Neural crest cell (in vitro differentiated cells): Measurements from ENCODE around the gene DAG1. TPM values are rescaled to one million over a fixed set of nuclear protein-coding genes. Genes with fewer than 3 reads are reported as not detected.

Experiments
- DNase-seq: peaks from one replicate; pipeline ENCODE4 v3.0.0; 2021; ENCODE audit warnings: low read depth, mixed read lengths, low spot score
- H3K27ac Mint-ChIP-seq: one replicate; pipeline ENCODE4 v1.8.0; 2021; ENCODE audit warnings: mild to moderate bottlenecking, mixed read lengths; ENCODE audit not compliant: unreplicated experiment
- H3K27me3 Mint-ChIP-seq: 2 replicates; pipeline ENCODE4 v1.8.0; 2021; ENCODE audit warnings: low read depth, mild to moderate bottlenecking, mixed read lengths
- H3K36me3 Mint-ChIP-seq: 2 replicates; pipeline ENCODE4 v1.8.0; 2021; ENCODE audit warnings: low read depth, mild to moderate bottlenecking, mixed read lengths
- H3K4me1 Mint-ChIP-seq: 2 replicates; pipeline ENCODE4 v1.8.0; 2021; ENCODE audit warnings: mixed read lengths
- H3K4me3 Mint-ChIP-seq: one replicate; pipeline ENCODE4 v1.8.0; 2021; ENCODE audit warnings: mild to moderate bottlenecking, mixed read lengths
- H3K9me3 Mint-ChIP-seq: 2 replicates; pipeline ENCODE4 v1.8.0; 2021; ENCODE audit warnings: mixed read lengths
- total RNA-seq: library from RNA; stranded (reverse); gene quantifications from 2 replicates; pipeline ENCODE4 v1.2.1, GENCODE V29; 2021
- TF ChIP-seq, protein P1 (sequence below): fragments of 200-600 bp; sonication (generic); conservative IDR thresholded peaks from 2 replicates; pipeline ENCODE4 v1.5.0; 2021; ENCODE audit warnings: antibody characterized with exemption, mild to moderate bottlenecking

Gene DAG1
- total RNA-seq, 1 donor from 2014 or later = 98.6 TPM

DNA sequence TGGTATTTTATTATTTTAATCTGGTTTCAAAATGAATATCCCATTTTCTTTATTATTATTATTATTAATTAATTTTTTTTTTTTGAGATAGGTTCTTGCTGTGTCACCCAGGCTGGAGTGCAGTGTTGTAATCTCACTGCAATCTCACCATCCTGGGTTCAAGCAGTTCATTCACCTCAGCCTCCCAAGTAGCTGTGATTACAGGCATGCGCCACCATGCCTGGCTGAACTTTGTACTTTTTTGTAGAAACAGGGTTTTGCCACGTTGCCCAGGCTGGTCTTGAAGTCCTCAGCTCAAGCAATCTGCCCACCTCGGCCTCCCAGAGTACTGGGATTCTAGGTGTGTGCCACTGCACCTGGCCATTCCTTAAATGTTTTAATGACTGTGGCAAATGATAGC lies 28.6 kb downstream of the DAG1 start:
- TF ChIP-seq, protein P1, sequence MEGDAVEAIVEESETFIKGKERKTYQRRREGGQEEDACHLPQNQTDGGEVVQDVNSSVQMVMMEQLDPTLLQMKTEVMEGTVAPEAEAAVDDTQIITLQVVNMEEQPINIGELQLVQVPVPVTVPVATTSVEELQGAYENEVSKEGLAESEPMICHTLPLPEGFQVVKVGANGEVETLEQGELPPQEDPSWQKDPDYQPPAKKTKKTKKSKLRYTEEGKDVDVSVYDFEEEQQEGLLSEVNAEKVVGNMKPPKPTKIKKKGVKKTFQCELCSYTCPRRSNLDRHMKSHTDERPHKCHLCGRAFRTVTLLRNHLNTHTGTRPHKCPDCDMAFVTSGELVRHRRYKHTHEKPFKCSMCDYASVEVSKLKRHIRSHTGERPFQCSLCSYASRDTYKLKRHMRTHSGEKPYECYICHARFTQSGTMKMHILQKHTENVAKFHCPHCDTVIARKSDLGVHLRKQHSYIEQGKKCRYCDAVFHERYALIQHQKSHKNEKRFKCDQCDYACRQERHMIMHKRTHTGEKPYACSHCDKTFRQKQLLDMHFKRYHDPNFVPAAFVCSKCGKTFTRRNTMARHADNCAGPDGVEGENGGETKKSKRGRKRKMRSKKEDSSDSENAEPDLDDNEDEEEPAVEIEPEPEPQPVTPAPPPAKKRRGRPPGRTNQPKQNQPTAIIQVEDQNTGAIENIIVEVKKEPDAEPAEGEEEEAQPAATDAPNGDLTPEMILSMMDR = no peak
- peaks cover 11% of the 10 kb centered on the region for H3K36me3 Mint-ChIP-seq

DNA sequence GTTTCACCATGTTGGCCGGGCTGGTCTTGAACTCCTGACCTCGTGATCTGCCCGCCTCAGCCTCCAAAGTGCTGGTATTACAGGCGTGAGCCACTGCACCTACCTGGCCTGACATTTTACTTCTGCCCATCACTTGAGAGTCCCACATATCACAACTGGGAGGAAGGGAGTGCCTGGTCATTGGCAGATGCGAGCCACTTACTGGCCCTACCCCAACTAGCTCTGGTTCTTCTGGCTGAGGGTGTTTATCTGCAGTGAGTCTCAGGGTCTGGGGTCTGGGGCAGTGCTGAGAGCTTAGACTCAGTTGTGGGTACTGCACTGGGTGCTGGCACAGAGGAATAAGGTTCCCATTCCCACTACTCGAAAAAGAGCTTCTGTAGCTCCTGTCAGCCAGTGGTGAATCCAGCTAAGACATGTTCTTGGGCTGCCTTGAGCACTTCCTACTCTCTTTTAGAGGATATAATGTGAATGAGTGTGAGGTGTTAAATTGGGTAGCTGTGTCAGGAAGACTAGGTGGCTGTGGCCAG lies 30.2 kb downstream of the DAG1 start:
- TF ChIP-seq, protein P1 = no peak
- H3K4me1 Mint-ChIP-seq = peaks cover 8% of the 10 kb centered on the region
- H3K9me3 Mint-ChIP-seq = no peaks in the 10 kb centered on the region
- H3K36me3 Mint-ChIP-seq = peaks cover 11% of the 10 kb centered on the region
- H3K27me3 Mint-ChIP-seq = no peaks in the 10 kb centered on the region
- no peak overlapping the region for H3K27ac Mint-ChIP-seq
- no peak overlapping the region for H3K4me3 Mint-ChIP-seq
- no peak for DNase-seq

More for the DNA sequence above, 28.6 kb downstream of the DAG1 start:
- Mint-ChIP-seq H3K4me1 (peaks cover 8% of the 10 kb centered on the region), H3K27ac (no peak overlapping the region), H3K4me3 (no peak overlapping the region), H3K27me3 (no peaks in the 10 kb centered on the region), H3K9me3 (no peaks in the 10 kb centered on the region)
- no peak for DNase-seq

DNA sequence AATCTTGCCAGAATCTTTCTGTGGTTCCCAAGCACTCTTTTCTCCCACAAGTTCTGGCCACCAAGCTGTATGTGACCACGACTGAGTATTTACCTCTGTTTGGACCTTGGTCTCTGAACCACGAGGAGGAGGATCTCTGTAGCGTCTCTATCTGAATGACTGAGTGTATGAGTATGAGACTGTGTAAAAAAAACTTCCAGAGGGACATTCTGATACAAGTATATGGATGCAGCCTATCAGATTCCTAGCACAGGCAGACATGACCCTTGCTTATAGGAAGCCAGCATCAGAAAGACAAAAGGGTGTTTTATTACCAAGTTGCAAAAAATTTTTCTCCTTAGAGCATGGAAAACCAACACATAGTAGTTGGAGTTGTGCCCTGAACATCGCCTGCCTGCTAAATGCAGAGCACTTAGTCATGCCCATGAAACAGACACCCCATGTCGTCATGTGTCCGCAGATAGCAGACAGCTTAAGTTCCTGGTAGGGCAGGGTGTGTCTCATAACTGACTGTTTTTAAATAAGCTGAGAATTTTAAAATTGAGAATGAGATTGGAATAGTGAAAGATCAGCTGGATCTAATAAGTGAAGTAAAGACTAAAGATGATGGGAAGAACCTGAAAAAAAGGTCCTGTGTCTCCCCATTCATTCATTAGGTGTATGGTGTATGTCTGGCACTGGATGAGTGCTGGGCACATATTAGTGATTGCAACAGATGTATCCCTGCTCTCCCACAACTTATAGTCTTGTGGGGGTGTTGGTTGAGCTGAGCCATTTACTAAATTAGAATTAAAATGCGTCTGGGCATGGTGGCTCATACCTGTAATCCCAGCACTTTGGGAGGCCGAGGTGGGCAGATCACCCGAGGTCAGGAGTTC lies 30.9 kb downstream of the DAG1 start:
- no peak for DNase-seq
- TF ChIP-seq, protein P1 = no peak
- Mint-ChIP-seq H3K4me1 (peaks cover 8% of the 10 kb centered on the region), H3K36me3 (peaks cover 11% of the 10 kb centered on the region), H3K9me3 (no peaks in the 10 kb centered on the region), H3K27me3 (no peaks in the 10 kb centered on the region), H3K4me3 (no peak overlapping the region), H3K27ac (no peak overlapping the region)

DNA sequence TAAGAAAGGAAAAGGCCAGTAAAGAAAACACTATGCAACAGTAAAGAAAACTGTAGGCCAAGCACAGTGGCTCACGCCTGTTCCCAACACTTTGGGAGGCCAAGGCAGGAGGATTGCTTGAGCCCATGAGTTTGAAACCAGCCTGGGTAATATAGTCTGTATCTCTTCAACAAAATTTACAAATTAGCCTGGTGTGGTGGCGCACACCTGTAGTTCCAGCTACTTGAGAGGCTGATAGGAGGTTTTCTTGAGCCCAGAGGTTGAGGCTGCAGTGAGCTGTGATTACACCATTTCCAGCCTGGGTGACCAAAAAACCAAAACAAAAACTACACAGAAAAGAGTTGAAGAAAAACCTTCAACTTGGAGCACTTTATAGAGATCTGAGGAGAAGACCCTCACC lies 31.8 kb downstream of the DAG1 start:
- Mint-ChIP-seq H3K4me1 (peaks cover 8% of the 10 kb centered on the region), H3K27me3 (no peaks in the 10 kb centered on the region), H3K4me3 (no peak overlapping the region), H3K36me3 (peaks cover 11% of the 10 kb centered on the region), H3K9me3 (no peaks in the 10 kb centered on the region), H3K27ac (no peak overlapping the region)
- TF ChIP-seq, protein P1 = no peak
- no peak for DNase-seq

DNA sequence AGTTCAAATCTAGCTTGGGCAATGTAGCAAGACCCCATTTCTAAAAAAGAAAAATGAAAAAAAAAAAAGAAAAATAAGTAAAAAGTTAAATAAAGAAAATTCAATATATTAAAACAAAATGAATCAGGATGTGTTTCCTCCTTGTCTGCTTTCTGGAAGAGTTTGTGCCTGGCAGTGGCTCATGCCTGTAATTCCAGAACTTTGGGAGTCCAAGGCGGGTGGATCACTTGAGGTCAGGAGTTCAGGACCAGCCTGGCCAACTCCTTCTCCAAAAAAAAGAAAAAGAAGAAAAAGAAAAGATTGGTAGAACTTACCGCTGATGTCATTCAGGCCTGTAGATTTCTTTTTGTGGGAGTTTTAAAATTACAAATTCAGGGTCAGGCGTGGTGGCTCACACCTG lies 36.8 kb downstream of the DAG1 start:
- no peak for DNase-seq
- no peaks in the 10 kb centered on the region for H3K27me3 Mint-ChIP-seq

More for the DNA sequence above, 36.8 kb downstream of the DAG1 start:
- peaks cover 12% of the 10 kb centered on the region for H3K36me3 Mint-ChIP-seq
- no peaks in the 10 kb centered on the region for H3K4me1 Mint-ChIP-seq
- no peaks in the 10 kb centered on the region for H3K9me3 Mint-ChIP-seq
- TF ChIP-seq, protein P1 = no peak
- no peak overlapping the region for H3K27ac Mint-ChIP-seq
- no peak overlapping the region for H3K4me3 Mint-ChIP-seq
